Prostate gland (tissue), 2 donors: ENCODE results near the gene KIAA1586. TPM values are rescaled to one million over a fixed set of nuclear protein-coding genes. Genes with fewer than 3 reads are reported as not detected.
"Not testable (repeated sequence)": the region's sequence is repeated elsewhere in the genome, so short reads cannot be mapped to it uniquely, and the experiment has no call there.

ENCODE experiments used
- DNase-seq: peaks from one replicate; pipeline ENCODE4 v3.0.0-alpha.2; 2019; ENCODE audit warnings: low spot score
- H3K27ac ChIP-seq, 2 donors: fragments of 200-600 bp; sonication (generic); 2 replicates each; pipeline ENCODE4 v1.5.1; 2017 to 2019
- H3K27me3 ChIP-seq: fragments of 200-600 bp; sonication (generic); replicated peaks from 2 replicates; pipeline ENCODE4 v1.5.1; 2019; ENCODE audit not compliant: insufficient read depth
- H3K36me3 ChIP-seq, 2 donors: fragments of 200-600 bp; sonication (generic); 1 replicate in 1 of 2; 2 replicates in 1 of 2; pipeline versions ENCODE4 v1.5.1 to v1.8.1; 2017 to 2019
- H3K4me1 ChIP-seq: fragments of 200-600 bp; sonication (generic); replicated peaks from 2 replicates; pipeline ENCODE4 v1.5.1; 2019
- H3K4me3 ChIP-seq, 2 donors: fragments of 200-600 bp; sonication (generic); 2 replicates each; pipeline ENCODE4 v1.5.1; 2017 to 2019
- H3K9me3 ChIP-seq: fragments of 200-600 bp; sonication (generic); 2 replicates; pipeline ENCODE4 v1.5.1; 2017
- CTCF ChIP-seq, 4 experiments: fragments of 200-600 bp in 2 of 4; fragments of 450-650 bp in 2 of 4; sonication (generic) in 2 of 4; IDR thresholded peaks; 1 replicate in 3 of 4; 2 replicates in 1 of 4; pipeline ENCODE4 v1.5.1; 2016 to 2019; ENCODE audit warnings: antibody characterized with exemption in 4 of 4, mild to moderate bottlenecking in 2 of 4, moderate library complexity in 2 of 4
- POLR2A ChIP-seq: fragments of 450-650 bp; IDR thresholded peaks from one replicate; pipeline ENCODE4 v1.6.1; 2016; ENCODE audit warnings: antibody characterized with exemption, mild to moderate bottlenecking
- POLR2AphosphoS5 ChIP-seq: sonication (generic); formaldehyde crosslinking; IDR thresholded peaks from one replicate; pipeline ENCODE4 v1.6.1; 2017; ENCODE audit warnings: antibody characterized with exemption
- WGBS: methylation state at CpG from one replicate; pipeline ENCODE4 v1.1.5; 2018; 5-methylcytosine and 5-hydroxymethylcytosine counted together
- intact Hi-C: fragments of 100-400 bp; cut with DNase I; formaldehyde crosslinking; loops from one replicate; pipeline ENCODE4 v1.14.2; 2022
- total RNA-seq, 2 donors: library from RNA; depleted of rRNA; stranded (reverse); fragments of >200 nt; gene quantifications; one replicate each; pipeline ENCODE4 v1.1.0, GENCODE V29; 2016

KIAA1586 gene
- total RNA-seq, 2 donors from 2014 or later = 7.8 to 9.2 TPM

DNA sequence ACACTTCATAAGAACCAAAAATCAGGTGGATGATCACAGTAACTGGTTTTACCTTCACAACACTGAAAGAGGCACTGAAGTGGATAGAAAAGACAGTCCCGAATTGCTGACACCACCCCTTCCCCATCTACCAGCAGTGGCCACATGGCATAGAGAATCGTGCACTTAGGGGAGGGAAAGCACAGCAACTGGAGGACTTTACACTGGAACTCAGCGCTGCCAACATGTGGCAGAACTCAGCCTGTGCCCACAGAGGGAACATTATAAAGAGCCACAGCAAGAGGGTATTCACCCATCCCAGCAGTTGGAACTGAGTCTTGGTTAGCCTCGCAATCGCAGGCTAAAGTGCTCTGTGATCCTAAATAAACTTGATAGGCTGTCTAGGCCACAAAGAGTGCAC is 6.5 kb upstream of the KIAA1586 start:
- H3K9me3 ChIP-seq = no peaks in the 10 kb centered on the region
- no peaks in the 10 kb centered on the region for H3K27me3 ChIP-seq
- WGBS = 79% methylated on average over 5 of the region's 5 CpGs
- DNase-seq = no peak
- TF ChIP-seq CTCF (IDR thresholded peaks at IDR 0.05) (no peak), POLR2A (no peak), POLR2AphosphoS5 (no peak)
- no peak overlapping the region for H3K27ac ChIP-seq
- H3K36me3 ChIP-seq = no peaks in the 10 kb centered on the region
- H3K4me1 ChIP-seq = no peaks in the 10 kb centered on the region
- intact Hi-C loops = no loop called here
- H3K4me3 ChIP-seq = no peak overlapping the region

GRCh38 chr6:57044061-57044460 is 2.4 kb upstream of the KIAA1586 start:
- H3K36me3 ChIP-seq, H3K4me3 ChIP-seq, intact Hi-C loops, H3K9me3 ChIP-seq, DNase-seq, H3K27me3 ChIP-seq, H3K27ac ChIP-seq, H3K4me1 ChIP-seq: not testable (repeated sequence)
- WGBS = 89% methylated on average over 1 of the region's 1 CpG

DNA sequence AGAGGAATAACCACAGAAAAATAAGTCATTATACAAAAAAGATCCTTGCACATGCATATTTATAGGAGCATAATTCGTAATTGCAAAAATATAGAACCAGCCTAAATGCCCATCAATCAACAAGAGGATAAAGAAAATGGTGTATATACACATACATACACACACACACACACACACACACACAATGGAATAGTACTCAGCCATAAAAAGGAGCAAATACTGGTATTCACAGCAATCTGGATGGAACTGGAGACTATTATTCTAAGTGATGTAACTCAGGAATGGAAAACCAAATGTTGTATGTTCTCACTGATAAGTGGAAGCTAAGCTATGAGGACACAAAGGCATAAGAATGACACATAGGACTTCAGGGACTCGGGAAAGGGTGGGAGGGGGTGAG is 1.9 kb upstream of the KIAA1586 start:
- intact Hi-C loops = no loop called here
- Histone ChIP-seq H3K36me3 (no peaks in the 10 kb centered on the region), H3K27me3 (no peaks in the 10 kb centered on the region), H3K9me3 (no peaks in the 10 kb centered on the region), H3K4me3 (no peak overlapping the region), H3K4me1 (no peaks in the 10 kb centered on the region), H3K27ac (no peak overlapping the region)
- TF ChIP-seq CTCF (IDR thresholded peaks at IDR 0.05) (no peak), POLR2AphosphoS5 (no peak), POLR2A (no peak)
- WGBS = 98% methylated on average over 2 of the region's 2 CpGs
- no peak for DNase-seq

- not testable (repeated sequence) for H3K27me3 ChIP-seq, H3K4me1 ChIP-seq, H3K4me3 ChIP-seq, H3K9me3 ChIP-seq, H3K36me3 ChIP-seq, DNase-seq, H3K27ac ChIP-seq
- intact Hi-C loops = loop anchor here (5.0 kb wide), 1 partner anchor 270 kb away; the partner anchor contains the start of gene PRIM2
- WGBS = no CpG with 5 or more reads among the region's 5 CpGs
These were observed 728 bp downstream of the KIAA1586 start for GRCh38 chr6:57047257-57047585.

DNA sequence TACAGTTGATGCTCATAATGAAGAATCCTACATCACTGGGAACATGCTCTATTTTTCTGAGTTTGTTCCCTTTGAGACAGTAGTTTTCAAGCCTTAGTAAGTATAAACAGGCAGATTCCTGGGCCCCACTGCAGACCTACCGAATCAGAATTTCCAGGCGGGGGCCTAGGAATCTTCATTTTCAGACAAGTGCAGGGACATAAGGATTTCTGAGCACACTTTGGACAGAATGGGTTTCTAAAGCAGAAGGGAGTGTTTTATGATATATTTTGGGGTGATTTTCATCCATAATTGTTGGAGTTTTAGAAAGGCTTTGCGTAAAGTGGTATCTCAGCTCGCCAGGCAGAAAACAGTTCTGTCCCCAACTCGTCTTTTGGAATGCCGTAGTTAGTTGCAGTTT is 1.4 kb downstream of the KIAA1586 start:
- intact Hi-C loops = loop anchor here (5.0 kb wide), 1 partner anchor 269 kb away; the partner anchor contains the start of gene PRIM2
- not testable (repeated sequence) for H3K27ac ChIP-seq, H3K36me3 ChIP-seq, DNase-seq, H3K4me3 ChIP-seq, H3K9me3 ChIP-seq, H3K27me3 ChIP-seq, H3K4me1 ChIP-seq
- WGBS = 75% methylated on average over 6 of the region's 6 CpGs

DNA sequence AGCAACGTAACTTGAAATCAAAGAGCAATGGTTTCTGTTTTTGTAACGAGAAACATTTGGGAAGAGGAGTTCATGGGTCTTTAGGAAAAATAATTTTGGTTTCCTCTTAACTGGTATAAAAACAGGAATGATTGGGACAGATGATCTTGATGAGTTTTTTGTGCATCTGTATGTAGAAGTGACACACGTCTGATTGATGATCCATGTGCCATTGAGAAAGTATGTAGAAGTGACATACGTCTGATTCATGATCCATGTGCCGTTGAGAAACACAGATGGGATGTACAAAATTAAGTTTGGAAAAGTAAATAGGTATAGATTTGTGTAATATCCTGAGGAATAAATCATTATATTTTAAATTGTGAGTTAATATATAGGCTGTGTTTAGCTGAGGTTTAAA is 2.1 kb downstream of the KIAA1586 start:
- peaks cover 0 to 3% of the 10 kb centered on the region in 2 donors for H3K36me3 ChIP-seq
- no peak overlapping the region for H3K27ac ChIP-seq
- H3K9me3 ChIP-seq = no peaks in the 10 kb centered on the region
- no peaks in the 10 kb centered on the region for H3K27me3 ChIP-seq
- DNase-seq = no peak
- intact Hi-C loops = loop anchor here (5.0 kb wide), 1 partner anchor 269 kb away; the partner anchor contains the start of gene PRIM2
- no peaks in the 10 kb centered on the region for H3K4me1 ChIP-seq
- TF ChIP-seq CTCF (IDR thresholded peaks at IDR 0.05) (no peak), POLR2AphosphoS5 (no peak), POLR2A (no peak)
- H3K4me3 ChIP-seq = no peak overlapping the region
- 67% methylated on average over 5 of the region's 5 CpGs for WGBS
